Pulmonary artery endothelial cell (primary cell): ENCODE measurements around the gene ACTL6A. TPM values are rescaled to one million over a fixed set of nuclear protein-coding genes. Genes with fewer than 3 reads are reported as not detected.
A peak's percentile ranks its signal among the peaks of the same experiment; 100 is the strongest.

Experiments used
- DNase-seq: peaks from one replicate; pipeline ENCODE4 v3.0.0-alpha.2; 2011; ENCODE audit warnings: low read depth, low spot score
- total RNA-seq: library from RNA; depleted of rRNA; stranded (reverse); fragments of >200 nt; gene quantifications from 2 replicates; pipeline ENCODE4 v1.2.3, GENCODE V29; 2014

Gene ACTL6A
- total RNA-seq, 1 donor from 2014 or later, result 67.1 TPM

- DNase-seq, result no peak
Measured at GRCh38 chr3:179590669-179591068, 27.9 kb downstream of the ACTL6A start.

- DNase-seq, result no peak
Measured at GRCh38 chr3:179591313-179591712, 28.6 kb downstream of the ACTL6A start.

- no peak for DNase-seq
Measured at GRCh38 chr3:179599531-179599930, 36.8 kb downstream of the ACTL6A start.

- DNase-seq, result no peak
Measured at GRCh38 chr3:179603321-179603720, 40.6 kb downstream of the ACTL6A start.

GRCh38 chr3:179603831-179604230 lies 41.1 kb downstream of the ACTL6A start:
- DNase-seq, result no peak

- DNase-seq, result peak; percentile 95
Measured at GRCh38 chr3:179604321-179605078, 41.8 kb downstream of the ACTL6A start, which contains the start of the genes MRPL47 and NDUFB5. TSS of gene MRPL47 (minus strand) at chr3:179604638. CDS start at chr3:179604624, 14 bp downstream. TSS of gene NDUFB5 (plus strand) at chr3:179604794. CDS start at chr3:179604816, 22 bp downstream.

GRCh38 chr3:179606534-179607085 lies 43.9 kb downstream of the ACTL6A start:
- no peak for DNase-seq

GRCh38 chr3:179608931-179609720 lies 46.4 kb downstream of the ACTL6A start:
- no peak for DNase-seq

- no peak for DNase-seq
Measured at GRCh38 chr3:179610066-179610465, 47.3 kb downstream of the ACTL6A start.

GRCh38 chr3:179613807-179614206 lies 51.1 kb downstream of the ACTL6A start:
- peak; percentile 57 for DNase-seq

GRCh38 chr3:179615458-179616173 lies 52.9 kb downstream of the ACTL6A start:
- peak; percentile 50 for DNase-seq

GRCh38 chr3:179622023-179622422 lies 59.3 kb downstream of the ACTL6A start:
- DNase-seq, result no peak

GRCh38 chr3:179624451-179624850 lies 61.7 kb downstream of the ACTL6A start:
- DNase-seq, result no peak

- no peak for DNase-seq
Measured at GRCh38 chr3:179630753-179631451, 68.2 kb downstream of the ACTL6A start.

Other genes with a start within 250 kb of the ACTL6A start
- 47.3 and 50.6 TPM in 2 replicates for gene ZNF639, start 239.9 kb upstream of the ACTL6A start, total RNA-seq
- gene MFN1, start 215.2 kb upstream of the ACTL6A start, total RNA-seq, result 48.5 and 63.7 TPM in 2 replicates
- 97.3 and 105 TPM in 2 replicates for gene GNB4, start 111.5 kb upstream of the ACTL6A start, total RNA-seq
- 31.5 and 37.2 TPM in 2 replicates for gene MRPL47, start 41.7 kb downstream of the ACTL6A start, total RNA-seq
- gene NDUFB5, start 41.9 kb downstream of the ACTL6A start, total RNA-seq, result 82.3 and 92.4 TPM in 2 replicates
- gene USP13, start 90.1 kb downstream of the ACTL6A start, total RNA-seq, result 7.3 and 13.8 TPM in 2 replicates